Endothelial cell of umbilical vein (primary cell): Measurements from ENCODE around the gene RCOR2.

ENCODE experiments used
- EZH2 ChIP-seq: IDR thresholded peaks from 2 replicates; pipeline ENCODE4 v1.6.1; 2012; ENCODE audit warnings: borderline replicate concordance, low read depth, mild to moderate bottlenecking, moderate library complexity, low read length, inconsistent platforms; ENCODE audit not compliant: severe bottlenecking
- MYC ChIP-seq: IDR thresholded peaks from one replicate; pipeline ENCODE4 v1.6.1; 2011; ENCODE audit warnings: mild to moderate bottlenecking, low read depth, low read length
- POLR2A ChIP-seq: IDR thresholded peaks from 2 replicates; pipeline ENCODE4 v1.6.1; 2012; ENCODE audit warnings: low read depth, mild to moderate bottlenecking, control low read depth, low read length
- TF ChIP-seq, protein P1 (sequence below), 2 donors: IDR thresholded peaks; 1 replicate in 1 of 2; 2 replicates in 1 of 2; pipeline ENCODE4 v1.5.1; 2011; ENCODE audit warnings: low read length in 2 of 2, mild to moderate bottlenecking in 2 of 2, moderate library complexity in 2 of 2, control low read depth in 1 of 2, inconsistent platforms in 1 of 2, low read depth in 1 of 2; ENCODE audit not compliant: insufficient read depth in 1 of 2; ENCODE audit errors: extremely low read depth in 1 of 2

DNA sequence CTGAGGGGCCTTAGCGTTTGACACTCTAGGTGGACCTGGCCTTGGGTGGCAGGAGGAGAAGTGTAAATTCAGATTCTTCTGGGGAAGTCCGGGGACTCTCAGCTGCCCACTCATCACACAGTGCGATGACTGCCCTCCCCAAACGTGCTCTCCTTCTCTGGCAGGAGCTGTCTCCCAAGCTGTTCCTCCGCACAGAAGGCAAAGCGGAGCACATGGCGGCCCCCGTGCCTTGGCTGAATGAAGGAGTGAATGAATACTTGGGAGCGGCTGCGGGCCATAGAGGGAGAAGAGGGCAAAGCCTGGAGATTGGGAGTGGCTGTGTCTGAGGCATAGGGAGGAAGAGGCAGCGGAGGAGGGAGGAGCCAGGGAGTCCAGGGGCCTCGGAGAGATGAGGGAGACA is 14.9 kb upstream of the RCOR2 start:
- TF ChIP-seq, protein P1, sequence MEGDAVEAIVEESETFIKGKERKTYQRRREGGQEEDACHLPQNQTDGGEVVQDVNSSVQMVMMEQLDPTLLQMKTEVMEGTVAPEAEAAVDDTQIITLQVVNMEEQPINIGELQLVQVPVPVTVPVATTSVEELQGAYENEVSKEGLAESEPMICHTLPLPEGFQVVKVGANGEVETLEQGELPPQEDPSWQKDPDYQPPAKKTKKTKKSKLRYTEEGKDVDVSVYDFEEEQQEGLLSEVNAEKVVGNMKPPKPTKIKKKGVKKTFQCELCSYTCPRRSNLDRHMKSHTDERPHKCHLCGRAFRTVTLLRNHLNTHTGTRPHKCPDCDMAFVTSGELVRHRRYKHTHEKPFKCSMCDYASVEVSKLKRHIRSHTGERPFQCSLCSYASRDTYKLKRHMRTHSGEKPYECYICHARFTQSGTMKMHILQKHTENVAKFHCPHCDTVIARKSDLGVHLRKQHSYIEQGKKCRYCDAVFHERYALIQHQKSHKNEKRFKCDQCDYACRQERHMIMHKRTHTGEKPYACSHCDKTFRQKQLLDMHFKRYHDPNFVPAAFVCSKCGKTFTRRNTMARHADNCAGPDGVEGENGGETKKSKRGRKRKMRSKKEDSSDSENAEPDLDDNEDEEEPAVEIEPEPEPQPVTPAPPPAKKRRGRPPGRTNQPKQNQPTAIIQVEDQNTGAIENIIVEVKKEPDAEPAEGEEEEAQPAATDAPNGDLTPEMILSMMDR (IDR thresholded peaks at IDR 0.05; ENCODE audit: extremely low read depth in 1 of 2, insufficient read depth in 1 of 2, low read depth in 1 of 2, low read length in 2 of 2), result no peak
- TF ChIP-seq EZH2, result no peak
- no peak for TF ChIP-seq POLR2A
- TF ChIP-seq MYC, result no peak
